Activated T-cell treated with anti-CD3 and anti-CD28 coated beads, Interleukin-2, amount 50 U/mL, for 72 hours (primary cell): ENCODE results near the gene NELFCD. TPM values are rescaled to one million over a fixed set of nuclear protein-coding genes. Genes with fewer than 3 reads are reported as not detected.

Experiments used
- ATAC-seq, 2 donors: fragments of 150-1000 bp; cut with Tn5 transposase; replicated peaks in 1 of 2; 2 replicates each; pipeline ENCODE4 v1.10.0; 2021; ENCODE audit warnings: moderate library complexity in 2 of 2, mild to moderate bottlenecking in 1 of 2
- DNase-seq, 2 donors: peaks; one replicate each; pipeline ENCODE4 v3.0.0; 2021 to 2022; ENCODE audit warnings: mixed read lengths in 1 of 2
- H3K27ac Mint-ChIP-seq: one replicate; pipeline ENCODE4 v1.8.0; 2022; ENCODE audit warnings: mild to moderate bottlenecking, moderate library complexity, mixed read lengths
- H3K27me3 Mint-ChIP-seq: one replicate; pipeline ENCODE4 v1.8.0; 2022; ENCODE audit warnings: low read depth, mixed read lengths
- H3K36me3 Mint-ChIP-seq, 2 donors: one replicate each; pipeline ENCODE4 v1.8.0; 2022; ENCODE audit warnings: mixed read lengths in 2 of 2, mild to moderate bottlenecking in 1 of 2; ENCODE audit not compliant: insufficient read depth in 2 of 2
- H3K4me1 Mint-ChIP-seq: one replicate; pipeline ENCODE4 v1.8.0; 2022; ENCODE audit warnings: low read depth, mixed read lengths
- H3K4me3 Mint-ChIP-seq, 2 donors: one replicate each; pipeline ENCODE4 v1.8.0; 2022; ENCODE audit warnings: mild to moderate bottlenecking in 2 of 2, mixed read lengths in 2 of 2, moderate library complexity in 2 of 2
- H3K9me3 Mint-ChIP-seq, 2 donors: one replicate each; pipeline ENCODE4 v1.8.0; 2022; ENCODE audit warnings: mixed read lengths in 2 of 2
- total RNA-seq, 2 donors: library from RNA; stranded (reverse); gene quantifications; one replicate each; pipeline ENCODE4 v1.2.3, GENCODE V29; 2022

The NELFCD gene
- total RNA-seq, 2 donors from 2014 or later = 66.2 to 67.5 TPM

- H3K4me1 Mint-ChIP-seq = peaks cover 26% of the 10 kb centered on the region
- H3K36me3 Mint-ChIP-seq = peaks cover 2 to 5% of the 10 kb centered on the region in 2 donors
- H3K9me3 Mint-ChIP-seq = no peaks in the 10 kb centered on the region
- ATAC-seq (no peak), DNase-seq (no peak)
- H3K4me3 Mint-ChIP-seq = no peak overlapping the region
- H3K27me3 Mint-ChIP-seq = no peaks in the 10 kb centered on the region
- no peak overlapping the region for H3K27ac Mint-ChIP-seq
Measured at GRCh38 chr20:59001449-59002171, 20.6 kb downstream of the NELFCD start.

- DNase-seq = no peak
- ATAC-seq = no peak
- H3K4me3 Mint-ChIP-seq = no peak overlapping the region
- no peaks in the 10 kb centered on the region for H3K9me3 Mint-ChIP-seq
- peak overlapping the region; percentile 54 for H3K27ac Mint-ChIP-seq
- H3K4me1 Mint-ChIP-seq = peaks cover 26% of the 10 kb centered on the region
- peaks cover 2 to 4% of the 10 kb centered on the region in 2 donors for H3K36me3 Mint-ChIP-seq
- H3K27me3 Mint-ChIP-seq = no peaks in the 10 kb centered on the region
Measured at GRCh38 chr20:59002388-59002787, 21.3 kb downstream of the NELFCD start.

- Mint-ChIP-seq H3K27me3 (no peaks in the 10 kb centered on the region), H3K36me3 (peaks cover 0 to 2% of the 10 kb centered on the region in 2 donors), H3K27ac (no peak overlapping the region), H3K4me3 (no peak overlapping the region), H3K9me3 (no peaks in the 10 kb centered on the region), H3K4me1 (peaks cover 32% of the 10 kb centered on the region)
- ATAC-seq = no peak
- DNase-seq = no peak
Measured at GRCh38 chr20:59002874-59003399, 21.9 kb downstream of the NELFCD start.

- Mint-ChIP-seq H3K9me3 (no peaks in the 10 kb centered on the region), H3K27ac (peak overlapping the region; percentile 29), H3K4me1 (peaks cover 33% of the 10 kb centered on the region), H3K27me3 (no peaks in the 10 kb centered on the region), H3K4me3 (peak overlapping the region; percentile 87 to 91), H3K36me3 (peaks cover 0 to 2% of the 10 kb centered on the region in 2 donors)
- no peak for ATAC-seq
- no peak for DNase-seq
Measured at GRCh38 chr20:59003836-59004492, 22.9 kb downstream of the NELFCD start.

- Mint-ChIP-seq H3K27ac (peak overlapping the region; percentile 67), H3K36me3 (peaks cover 0 to 2% of the 10 kb centered on the region in 2 donors), H3K4me3 (peak overlapping the region; percentile 87 to 91), H3K4me1 (peaks cover 33% of the 10 kb centered on the region), H3K27me3 (no peaks in the 10 kb centered on the region), H3K9me3 (no peaks in the 10 kb centered on the region)
- peak; percentile 55 to 61 for DNase-seq
- ATAC-seq = no peak
Measured at GRCh38 chr20:59004493-59004762, 23.4 kb downstream of the NELFCD start.

- H3K27ac Mint-ChIP-seq = peak overlapping the region; percentile 67
- ATAC-seq = peak; percentile 30 to 37
- no peaks in the 10 kb centered on the region for H3K27me3 Mint-ChIP-seq
Measured at GRCh38 chr20:59004763-59005522, 23.9 kb downstream of the NELFCD start.

GRCh38 chr20:59005523-59006166 lies 24.6 kb downstream of the NELFCD start:
- ATAC-seq = peak in 1 of 2 donors; percentile 2
- no peaks in the 10 kb centered on the region for H3K9me3 Mint-ChIP-seq
- no peaks in the 10 kb centered on the region for H3K27me3 Mint-ChIP-seq
- DNase-seq = no peak
- peak overlapping the region; percentile 87 to 91 for H3K4me3 Mint-ChIP-seq
- peaks cover 33% of the 10 kb centered on the region for H3K4me1 Mint-ChIP-seq
- H3K36me3 Mint-ChIP-seq = peaks cover 0 to 2% of the 10 kb centered on the region in 2 donors
- H3K27ac Mint-ChIP-seq = peak overlapping the region; percentile 75

More at GRCh38 chr20:59004763-59005522, 23.9 kb downstream of the NELFCD start:
- Mint-ChIP-seq H3K36me3 (peaks cover 0 to 2% of the 10 kb centered on the region in 2 donors), H3K9me3 (no peaks in the 10 kb centered on the region), H3K4me3 (peak overlapping the region; percentile 87 to 91), H3K4me1 (peaks cover 33% of the 10 kb centered on the region)
- DNase-seq = peak; percentile 38 to 41

- Mint-ChIP-seq H3K36me3 (peaks cover 0 to 2% of the 10 kb centered on the region in 2 donors), H3K27ac (peak overlapping the region; percentile 75), H3K9me3 (no peaks in the 10 kb centered on the region), H3K27me3 (no peaks in the 10 kb centered on the region), H3K4me1 (peaks cover 36% of the 10 kb centered on the region), H3K4me3 (peak overlapping the region; percentile 87 to 91)
- DNase-seq (no peak), ATAC-seq (peak; percentile 6 to 10)
Measured at GRCh38 chr20:59006167-59006863, 25.3 kb downstream of the NELFCD start.

- DNase-seq (peak; percentile 66 to 68), ATAC-seq (peak; percentile 86 to 87)
- Mint-ChIP-seq H3K27ac (peak within 1 kb of the TSS; percentile 75), H3K9me3 (no peaks in the 10 kb centered on the region), H3K27me3 (no peaks in the 10 kb centered on the region), H3K4me3 (peak within 1 kb of the TSS; percentile 87 to 91), H3K36me3 (peaks cover 0 to 2% of the 10 kb centered on the region in 2 donors), H3K4me1 (peaks cover 39% of the 10 kb centered on the region)
Measured at GRCh38 chr20:59006864-59007664, 26.0 kb downstream of the NELFCD start, which contains the start of gene CTSZ. CTSZ (minus strand) TSS chr20:59007254; CDS start chr20:59007128, 126 bp downstream.

GRCh38 chr20:59007665-59008511 lies 26.8 kb downstream of the NELFCD start:
- Mint-ChIP-seq H3K27me3 (no peaks in the 10 kb centered on the region), H3K9me3 (no peaks in the 10 kb centered on the region), H3K4me3 (peak overlapping the region; percentile 81 to 83), H3K27ac (no peak overlapping the region), H3K36me3 (peaks cover 0 to 2% of the 10 kb centered on the region in 2 donors), H3K4me1 (peaks cover 39% of the 10 kb centered on the region)
- no peak for ATAC-seq
- DNase-seq = no peak
